Thoracic aorta (tissue), 2 donors: Measurements from ENCODE around the gene RIT2. TPM values are rescaled to one million over a fixed set of nuclear protein-coding genes. Genes with fewer than 3 reads are reported as not detected.

Source experiments
- ATAC-seq: fragments of 150-250 bp; one replicate; pipeline ENCODE4 v1.8.0; 2017; ENCODE audit warnings: low read depth; ENCODE audit not compliant: insufficient number of reproducible peaks, low FRiP score
- DNase-seq: peaks from one replicate; pipeline ENCODE4 v3.0.0-alpha.2; 2020; ENCODE audit warnings: low spot score
- H3K27ac ChIP-seq, 2 donors: fragments of 200-600 bp; sonication (generic); 1 replicate in 1 of 2; 2 replicates in 1 of 2; pipeline ENCODE4 v1.5.1; 2016; ENCODE audit warnings: mild to moderate bottlenecking in 2 of 2, moderate library complexity in 2 of 2
- H3K27me3 ChIP-seq: fragments of 200-600 bp; sonication (generic); replicated peaks from 2 replicates; pipeline ENCODE4 v1.6.0; 2016; ENCODE audit warnings: mild to moderate bottlenecking; ENCODE audit not compliant: insufficient read depth
- H3K36me3 ChIP-seq: fragments of 200-600 bp; sonication (generic); one replicate; pipeline ENCODE4 v1.5.1; 2016
- H3K4me1 ChIP-seq, 2 donors: fragments of 200-600 bp; sonication (generic); 1 replicate in 1 of 2; 2 replicates in 1 of 2; pipeline versions ENCODE4 v1.5.1 to v1.6.0; 2016; ENCODE audit warnings: low read depth in 2 of 2, mild to moderate bottlenecking in 1 of 2; ENCODE audit not compliant: control insufficient read depth in 1 of 2
- H3K4me3 ChIP-seq: fragments of 200-600 bp; sonication (generic); 2 replicates; pipeline ENCODE4 v1.5.1; 2016; ENCODE audit warnings: mild to moderate bottlenecking
- H3K9me3 ChIP-seq: fragments of 200-600 bp; sonication (generic); 2 replicates; pipeline ENCODE4 v1.5.1; 2016
- total RNA-seq, 2 donors: library from RNA; depleted of rRNA; stranded (reverse); fragments of >200 nt; gene quantifications; one replicate each; pipeline versions ENCODE4 v1.1.0 to v1.2.3, GENCODE V29; 2016
- TF ChIP-seq, protein P1 (sequence below): fragments of 200-600 bp; sonication (generic); IDR thresholded peaks from one replicate; pipeline ENCODE4 v1.5.1; 2019; ENCODE audit warnings: antibody characterized with exemption

RIT2 gene
- total RNA-seq, 2 donors from 2014 or later: not detected

DNA sequence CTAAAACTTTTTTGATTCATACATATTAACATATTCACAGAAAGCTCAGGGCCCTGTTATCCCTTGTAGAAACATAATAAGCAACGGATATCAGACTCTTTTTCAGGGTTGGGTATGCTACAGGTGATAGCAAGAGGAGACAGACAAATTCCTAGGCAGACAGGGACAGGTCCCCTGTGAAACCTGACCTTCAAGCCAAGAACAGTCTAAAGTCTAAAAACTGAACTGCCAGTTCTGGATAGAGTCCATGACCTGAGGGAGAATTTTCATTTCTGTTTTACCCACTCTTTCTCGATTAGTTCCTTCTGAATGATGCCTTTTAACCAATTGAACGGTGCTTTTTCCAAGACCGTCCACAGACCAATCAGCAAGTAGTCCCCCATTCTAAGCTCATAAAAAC, 54.2 kb downstream of the RIT2 start:
- Histone ChIP-seq H3K36me3 (no peaks in the 10 kb centered on the region), H3K4me3 (no peak overlapping the region), H3K27ac (no peak overlapping the region), H3K27me3 (no peaks in the 10 kb centered on the region), H3K4me1 (no peaks in the 10 kb centered on the region), H3K9me3 (no peaks in the 10 kb centered on the region)
- TF ChIP-seq, protein P1, sequence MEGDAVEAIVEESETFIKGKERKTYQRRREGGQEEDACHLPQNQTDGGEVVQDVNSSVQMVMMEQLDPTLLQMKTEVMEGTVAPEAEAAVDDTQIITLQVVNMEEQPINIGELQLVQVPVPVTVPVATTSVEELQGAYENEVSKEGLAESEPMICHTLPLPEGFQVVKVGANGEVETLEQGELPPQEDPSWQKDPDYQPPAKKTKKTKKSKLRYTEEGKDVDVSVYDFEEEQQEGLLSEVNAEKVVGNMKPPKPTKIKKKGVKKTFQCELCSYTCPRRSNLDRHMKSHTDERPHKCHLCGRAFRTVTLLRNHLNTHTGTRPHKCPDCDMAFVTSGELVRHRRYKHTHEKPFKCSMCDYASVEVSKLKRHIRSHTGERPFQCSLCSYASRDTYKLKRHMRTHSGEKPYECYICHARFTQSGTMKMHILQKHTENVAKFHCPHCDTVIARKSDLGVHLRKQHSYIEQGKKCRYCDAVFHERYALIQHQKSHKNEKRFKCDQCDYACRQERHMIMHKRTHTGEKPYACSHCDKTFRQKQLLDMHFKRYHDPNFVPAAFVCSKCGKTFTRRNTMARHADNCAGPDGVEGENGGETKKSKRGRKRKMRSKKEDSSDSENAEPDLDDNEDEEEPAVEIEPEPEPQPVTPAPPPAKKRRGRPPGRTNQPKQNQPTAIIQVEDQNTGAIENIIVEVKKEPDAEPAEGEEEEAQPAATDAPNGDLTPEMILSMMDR: no peak
- ATAC-seq (no peak), DNase-seq (no peak)

DNA sequence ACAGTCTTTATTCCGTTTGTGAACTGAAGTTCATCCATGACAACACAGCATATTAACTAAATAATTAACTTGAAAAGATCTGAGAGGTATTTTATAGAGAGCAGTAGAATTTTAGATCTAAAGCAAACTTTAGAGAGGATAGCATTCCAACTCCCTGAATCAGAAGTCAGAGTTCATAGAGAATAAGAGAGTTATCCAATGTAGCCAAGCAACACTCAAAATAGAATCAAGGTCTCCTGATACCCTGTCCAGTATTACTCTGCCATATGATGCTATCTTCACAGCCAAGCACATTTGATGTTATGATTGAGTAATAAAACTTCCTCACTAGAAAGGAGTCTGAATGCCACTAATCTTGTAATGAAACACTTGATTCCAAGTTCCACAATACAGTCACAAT, 55.5 kb downstream of the RIT2 start:
- Histone ChIP-seq H3K4me1 (no peaks in the 10 kb centered on the region), H3K4me3 (no peak overlapping the region), H3K27ac (no peak overlapping the region), H3K9me3 (no peaks in the 10 kb centered on the region), H3K27me3 (no peaks in the 10 kb centered on the region), H3K36me3 (no peaks in the 10 kb centered on the region)
- TF ChIP-seq, protein P1: no peak
- DNase-seq (no peak), ATAC-seq (no peak)

DNA sequence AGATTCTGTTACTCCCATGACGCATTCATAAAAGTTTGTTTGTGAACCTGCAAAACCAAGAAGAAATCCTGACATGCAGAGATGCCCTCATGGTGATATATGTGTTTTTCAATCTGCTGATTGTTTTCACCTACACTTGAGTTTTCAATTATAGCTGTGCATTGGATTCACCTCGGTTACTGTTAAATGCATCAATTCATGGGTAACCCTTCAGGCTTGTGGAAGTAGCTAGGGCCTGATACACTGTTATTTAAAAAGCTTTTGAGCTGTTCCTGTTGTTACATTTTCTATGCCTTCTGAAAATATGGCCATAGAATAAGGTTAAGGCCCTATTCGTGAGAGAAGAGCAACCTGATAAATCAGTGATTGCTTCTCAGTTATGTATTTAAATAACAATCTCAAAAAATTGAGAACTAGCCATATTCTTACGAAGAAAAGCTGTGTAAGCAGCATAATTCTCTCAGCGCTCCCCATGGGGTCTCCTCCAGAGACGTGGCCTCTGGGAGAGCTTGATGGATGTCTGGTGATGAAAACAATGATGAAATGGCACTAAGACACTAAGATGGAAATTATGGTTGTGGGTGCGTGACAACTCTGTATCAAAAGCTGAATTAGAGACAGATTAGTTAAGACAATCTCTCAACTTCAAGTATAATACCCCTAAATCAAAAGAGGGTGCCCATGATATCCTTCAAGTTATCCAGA, 60.5 kb downstream of the RIT2 start:
- ATAC-seq (no peak), DNase-seq (no peak)
- Histone ChIP-seq H3K9me3 (no peaks in the 10 kb centered on the region), H3K4me3 (no peak overlapping the region), H3K27me3 (no peaks in the 10 kb centered on the region), H3K36me3 (no peaks in the 10 kb centered on the region), H3K27ac (no peak overlapping the region), H3K4me1 (no peaks in the 10 kb centered on the region)
- TF ChIP-seq, protein P1: no peak

DNA sequence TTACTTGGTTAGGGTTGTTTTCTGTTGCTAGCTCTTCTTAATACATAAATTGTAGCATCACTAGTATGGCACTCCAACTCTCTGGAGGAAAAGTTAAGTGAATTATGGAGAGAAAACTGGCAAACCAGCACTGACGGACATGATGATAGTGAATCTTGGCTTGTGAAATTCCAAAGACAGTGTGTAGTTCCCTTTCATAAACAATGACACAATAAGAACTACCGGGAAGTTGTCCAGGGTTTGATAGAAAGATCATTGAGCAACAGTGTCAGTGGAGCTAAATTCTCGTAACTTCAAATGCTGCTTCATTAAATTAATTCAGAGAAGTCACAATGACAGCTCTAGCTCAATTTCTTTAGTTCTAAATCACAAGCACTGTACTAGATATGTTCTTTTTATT, 66.5 kb downstream of the RIT2 start:
- no peak for ATAC-seq
- Histone ChIP-seq H3K36me3 (no peaks in the 10 kb centered on the region), H3K27ac (no peak overlapping the region), H3K4me3 (no peak overlapping the region), H3K27me3 (no peaks in the 10 kb centered on the region), H3K4me1 (no peaks in the 10 kb centered on the region), H3K9me3 (no peaks in the 10 kb centered on the region)
- no peak for DNase-seq
- TF ChIP-seq, protein P1: no peak

- Histone ChIP-seq H3K9me3 (no peaks in the 10 kb centered on the region), H3K4me3 (no peak overlapping the region), H3K36me3 (no peaks in the 10 kb centered on the region), H3K27ac (no peak overlapping the region), H3K4me1 (no peaks in the 10 kb centered on the region), H3K27me3 (no peaks in the 10 kb centered on the region)
- no peak for DNase-seq
- TF ChIP-seq, protein P1: no peak
- ATAC-seq: no peak
Measured at GRCh38 chr18:43046322-43046721, 69.2 kb downstream of the RIT2 start.
